ENCODE results near the gene TEPSIN. TPM values are rescaled to one million over a fixed set of nuclear protein-coding genes. Genes with fewer than 3 reads are reported as not detected.

TEPSIN gene
- total RNA-seq, 2 donors from 2014 or later: 30.0 to 45.0 TPM

- Histone ChIP-seq H3K9ac (ENCODE audit: extremely low read depth, low read length, poor library complexity, severe bottlenecking) (no peak overlapping the region), H3K4me1 (ENCODE audit: control insufficient read depth, insufficient read depth, low read length) (no peaks in the 10 kb centered on the region), H3K36me3 (ENCODE audit: control insufficient read depth, insufficient read depth, low read length) (peaks cover 3% of the 10 kb centered on the region), H3K27ac (ENCODE audit: low read depth, low read length) (no peak overlapping the region), H3K9me3 (ENCODE audit: control insufficient read depth, low read length) (no peaks in the 10 kb centered on the region), H3K27me3 (ENCODE audit: control insufficient read depth, insufficient read depth, low read length, poor library complexity, severe bottlenecking) (no peaks in the 10 kb centered on the region), H3K4me3 (ENCODE audit: low read length) (no peak overlapping the region)
- Mint-ChIP-seq H3K36me3 (ENCODE audit: low read depth) (peaks cover 19% of the 10 kb centered on the region), H3K27ac (no peak overlapping the region), H3K4me1 (no peaks in the 10 kb centered on the region), H3K9me3 (no peaks in the 10 kb centered on the region), H3K4me3 (no peak overlapping the region), H3K27me3 (ENCODE audit: insufficient read depth) (no peaks in the 10 kb centered on the region)
- DNase-seq: no peak
- 93% methylated on average over 8 to 22 of the region's 22 CpGs for WGBS, 2 experiments (ENCODE audit: insufficient coverage in 1 of 2, insufficient read length in 1 of 2)
- no peak for TF ChIP-seq CTCF (conservative IDR thresholded peaks at IDR 0.05)
These were observed 39.9 kb downstream of the TEPSIN start for GRCh38 chr17:81198826-81199481.

GRCh38 chr17:81197831-81198490 is 40.9 kb downstream of the TEPSIN start:
- no peak overlapping the region for H3K27ac ChIP-seq (ENCODE audit: low read depth, low read length)
- peaks cover 3% of the 10 kb centered on the region for H3K36me3 ChIP-seq (ENCODE audit: control insufficient read depth, insufficient read depth, low read length)
- no peaks in the 10 kb centered on the region for H3K9me3 ChIP-seq (ENCODE audit: control insufficient read depth, low read length)
- Mint-ChIP-seq H3K36me3 (ENCODE audit: low read depth) (peaks cover 19% of the 10 kb centered on the region), H3K9me3 (no peaks in the 10 kb centered on the region), H3K27me3 (ENCODE audit: insufficient read depth) (no peaks in the 10 kb centered on the region), H3K27ac (no peak overlapping the region), H3K4me1 (no peaks in the 10 kb centered on the region), H3K4me3 (no peak overlapping the region)
- H3K4me1 ChIP-seq (ENCODE audit: control insufficient read depth, insufficient read depth, low read length): no peaks in the 10 kb centered on the region
- no peak overlapping the region for H3K4me3 ChIP-seq (ENCODE audit: low read length)
- no peak for TF ChIP-seq CTCF (conservative IDR thresholded peaks at IDR 0.05)
- no peak overlapping the region for H3K9ac ChIP-seq (ENCODE audit: extremely low read depth, low read length, poor library complexity, severe bottlenecking)
- H3K27me3 ChIP-seq (ENCODE audit: control insufficient read depth, insufficient read depth, low read length, poor library complexity, severe bottlenecking): no peaks in the 10 kb centered on the region
- 95 to 97% methylated on average over 17 to 21 of the region's 21 CpGs for WGBS, 2 experiments (ENCODE audit: insufficient coverage in 1 of 2, insufficient read length in 1 of 2)
- DNase-seq: no peak

GRCh38 chr17:81197409-81197795 is 41.5 kb downstream of the TEPSIN start:
- Mint-ChIP-seq H3K27ac (no peak overlapping the region), H3K36me3 (ENCODE audit: low read depth) (peaks cover 14% of the 10 kb centered on the region), H3K4me3 (no peak overlapping the region), H3K27me3 (ENCODE audit: insufficient read depth) (no peaks in the 10 kb centered on the region), H3K9me3 (no peaks in the 10 kb centered on the region), H3K4me1 (no peaks in the 10 kb centered on the region)
- WGBS, 2 experiments (ENCODE audit: insufficient coverage in 1 of 2, insufficient read length in 1 of 2): 89 to 100% methylated on average over 8 to 14 of the region's 14 CpGs
- no peak for DNase-seq
- H3K36me3 ChIP-seq (ENCODE audit: control insufficient read depth, insufficient read depth, low read length): peaks cover 3% of the 10 kb centered on the region
- no peaks in the 10 kb centered on the region for H3K9me3 ChIP-seq (ENCODE audit: control insufficient read depth, low read length)
- H3K9ac ChIP-seq (ENCODE audit: extremely low read depth, low read length, poor library complexity, severe bottlenecking): no peak overlapping the region
- H3K27ac ChIP-seq (ENCODE audit: low read depth, low read length): no peak overlapping the region
- TF ChIP-seq CTCF (conservative IDR thresholded peaks at IDR 0.05): no peak
- no peaks in the 10 kb centered on the region for H3K27me3 ChIP-seq (ENCODE audit: control insufficient read depth, insufficient read depth, low read length, poor library complexity, severe bottlenecking)
- no peak overlapping the region for H3K4me3 ChIP-seq (ENCODE audit: low read length)
- H3K4me1 ChIP-seq (ENCODE audit: control insufficient read depth, insufficient read depth, low read length): no peaks in the 10 kb centered on the region

All from endodermal cell (in vitro differentiated cells).